A549 (cell line): ENCODE measurements around the gene SDF4. TPM values are rescaled to one million over a fixed set of nuclear protein-coding genes. Genes with fewer than 3 reads are reported as not detected.

Source experiments
- ATAC-seq, 2 experiments: fragments of 200-7000 bp in 1 of 2; fragments of >200 bp in 1 of 2; cut with Nextera tagmentation in 1 of 2; cut with Tn5 transposase in 1 of 2; 3 replicates each; pipeline versions ENCODE4 v1.8.0 to v1.9.1; 2018 to 2020; ENCODE audit warnings: mild to moderate bottlenecking in 1 of 2, moderate library complexity in 1 of 2
- CTCF ChIA-PET: fragments of 300-600 bp; sonication (Branson Sonifier 250); formaldehyde crosslinking; extraction: SDS; loops from one replicate; lab custom pipeline; 2021; ENCODE audit warnings: antibody characterized with exemption, inconsistent platforms; lab: Yijun Ruan, JAX
- POLR2A ChIA-PET: fragments of 350-600 bp; formaldehyde crosslinking; extraction: SDS; loops from one replicate; lab custom pipeline; 2021; ENCODE audit warnings: antibody characterized with exemption, inconsistent platforms; lab: Yijun Ruan, JAX
- DNase-seq, 2 experiments: peaks; one replicate each; pipeline versions ENCODE4 v3.0.0 to v3.0.0-alpha.2; 2011 to 2016; ENCODE audit warnings: low read depth in 1 of 2, low spot score in 1 of 2
- FAIRE-seq: peaks from 2 replicates; lab custom pipeline; 2011; peaks lifted over from hg19 to GRCh38; lab: Jason Lieb, UNC
- H3K27ac ChIP-seq, 2 experiments: fragments of >200 bp; sonication (Bioruptor Twin); formaldehyde crosslinking; 3 replicates each; pipeline ENCODE4 v1.5.1; 2016 to 2017
- H3K4me1 ChIP-seq: fragments of >200 bp; sonication (Bioruptor Twin); formaldehyde crosslinking; 3 replicates; pipeline ENCODE4 v1.6.1; 2016
- H3K4me2 ChIP-seq: fragments of >200 bp; sonication (Bioruptor Twin); formaldehyde crosslinking; 3 replicates; pipeline ENCODE4 v1.6.1; 2016
- H3K4me3 ChIP-seq: fragments of >200 bp; sonication (Bioruptor Twin); formaldehyde crosslinking; 3 replicates; pipeline ENCODE4 v1.5.1; 2016
- H3K9me3 ChIP-seq: fragments of >200 bp; sonication (Bioruptor Twin); formaldehyde crosslinking; 3 replicates; pipeline ENCODE4 v1.6.1; 2016
- CBX8 ChIP-seq: fragments of 200-600 bp; sonication (generic); IDR thresholded peaks from 2 replicates; pipeline ENCODE4 v1.6.1; 2016
- CHD2 ChIP-seq: fragments of 150-350 bp; IDR thresholded peaks from 2 replicates; pipeline ENCODE4 v1.6.1; 2014; ENCODE audit warnings: low read length; ENCODE audit not compliant: partially characterized antibody
- EHMT2 ChIP-seq: fragments of 200-600 bp; sonication (generic); IDR thresholded peaks from 2 replicates; pipeline ENCODE4 v1.6.1; 2016; ENCODE audit warnings: antibody characterized with exemption, low read depth, mild to moderate bottlenecking, moderate library complexity
- ESRRA ChIP-seq: fragments of 150-350 bp; IDR thresholded peaks from 2 replicates; pipeline ENCODE4 v1.6.1; 2014; ENCODE audit warnings: mild to moderate bottlenecking, low read length, borderline replicate concordance
- FOSB ChIP-seq: fragments of 250-450 bp; sonication (Bioruptor Pico); IDR thresholded peaks from 2 replicates; pipeline ENCODE4 v1.5.0; 2020; ENCODE audit warnings: mild to moderate bottlenecking, moderate library complexity
- HDAC2 ChIP-seq: fragments of 200-600 bp; sonication (generic); IDR thresholded peaks from 2 replicates; pipeline ENCODE4 v1.6.1; 2016
- HEYL ChIP-seq: fragments of 250-450 bp; sonication (Bioruptor Pico); IDR thresholded peaks from 2 replicates; pipeline ENCODE4 v1.8.0; 2021; ENCODE audit warnings: mild to moderate bottlenecking, moderate library complexity
- KDM1A ChIP-seq: fragments of 200-600 bp; sonication (generic); IDR thresholded peaks from 2 replicates; pipeline ENCODE4 v1.6.1; 2016; ENCODE audit warnings: low read depth, mild to moderate bottlenecking
- MAZ ChIP-seq: fragments of 150-350 bp; IDR thresholded peaks from 2 replicates; pipeline ENCODE4 v1.6.1; 2014; ENCODE audit warnings: antibody characterized with exemption, low read depth, low read length, borderline replicate concordance
- NPAS2 ChIP-seq: fragments of 250-450 bp; sonication (Bioruptor Pico); IDR thresholded peaks from 2 replicates; pipeline ENCODE4 v1.8.0; 2022; ENCODE audit warnings: mild to moderate bottlenecking, moderate library complexity, borderline replicate concordance
- NR3C1 ChIP-seq: fragments of >200 bp; sonication (Bioruptor Twin); formaldehyde crosslinking; IDR thresholded peaks from 3 replicates; pipeline ENCODE4 v1.6.1; 2017
- PHF8 ChIP-seq: fragments of 200-600 bp; sonication (generic); IDR thresholded peaks from 2 replicates; pipeline ENCODE4 v1.6.1; 2016; ENCODE audit warnings: low read depth, mild to moderate bottlenecking, antibody characterized with exemption, moderate library complexity, borderline replicate concordance
- POLR2AphosphoS2 ChIP-seq: conservative IDR thresholded peaks from 2 replicates; pipeline ENCODE4 v1.6.1; 2012; ENCODE audit warnings: low read length, improper control_type of control experiment, inconsistent platforms
- RCOR1 ChIP-seq: fragments of 150-350 bp; IDR thresholded peaks from 2 replicates; pipeline ENCODE4 v1.6.1; 2014; ENCODE audit warnings: antibody characterized with exemption, low read length, low read depth
- RNF2 ChIP-seq: fragments of 200-600 bp; sonication (generic); IDR thresholded peaks from 2 replicates; pipeline ENCODE4 v1.6.1; 2016; ENCODE audit warnings: low read depth, mild to moderate bottlenecking, antibody characterized with exemption, moderate library complexity, borderline replicate concordance
- SREBF2 ChIP-seq: fragments of 450-650 bp; IDR thresholded peaks from 2 replicates; pipeline ENCODE4 v1.6.1; 2014; ENCODE audit warnings: mild to moderate bottlenecking, moderate library complexity
- TP53 ChIP-seq: fragments of 250-450 bp; sonication (Bioruptor Pico); IDR thresholded peaks from 2 replicates; pipeline ENCODE4 v1.5.0; 2021; ENCODE audit warnings: mild to moderate bottlenecking, moderate library complexity
- ZFP36 ChIP-seq: fragments of 450-650 bp; IDR thresholded peaks from 2 replicates; pipeline ENCODE4 v1.6.1; 2014; ENCODE audit warnings: borderline replicate concordance; ENCODE audit not compliant: partially characterized antibody
- ZNF302 ChIP-seq: fragments of 250-450 bp; sonication (Bioruptor Pico); IDR thresholded peaks from 2 replicates; pipeline ENCODE4 v1.9.0; 2021; ENCODE audit warnings: inconsistent platforms, mild to moderate bottlenecking, moderate library complexity
- ZSCAN20 ChIP-seq: fragments of 250-450 bp; sonication (Bioruptor Pico); IDR thresholded peaks from 2 replicates; pipeline ENCODE4 v1.8.0; 2022; ENCODE audit warnings: mild to moderate bottlenecking, moderate library complexity
- WGBS: methylation state at CpG from one replicate; pipeline ENCODE4 v1.1.6; 2017; ENCODE audit errors: missing lambda C conversion rate; 5-methylcytosine and 5-hydroxymethylcytosine counted together
- polyA plus RNA-seq, 4 experiments: library from polyadenylated mRNA; depleted of rRNA in 3 of 4; stranded (reverse); fragments of >200 nt; fragmentation: RNase III in 1 of 4; extraction: RNeasy Plus Mini Kit Qiagen cat#74134 plus additional on column Dnase treatment in 1 of 4; gene quantifications; 2 replicates in 3 of 4; 3 replicates in 1 of 4; pipeline ENCODE4 v1.2.3, GENCODE V29; 2011 to 2017
- TF ChIP-seq, protein P1 (sequence below): fragments of >200 bp; sonication (Bioruptor Twin); formaldehyde crosslinking; IDR thresholded peaks from 3 replicates; pipeline ENCODE4 v1.6.1; 2016
- TF ChIP-seq, protein P2 (sequence below): IDR thresholded peaks from 2 replicates; pipeline ENCODE4 v1.6.1; 2012
- TF ChIP-seq, protein P3 (sequence below): fragments of 250-450 bp; sonication (Bioruptor Pico); IDR thresholded peaks from 2 replicates; pipeline ENCODE4 v1.5.0; 2021; ENCODE audit warnings: mild to moderate bottlenecking, moderate library complexity, borderline replicate concordance
- TF ChIP-seq, protein P4 (sequence below): fragments of 150-350 bp; IDR thresholded peaks from 2 replicates; pipeline ENCODE4 v1.6.1; 2014; ENCODE audit warnings: low read depth, mild to moderate bottlenecking, low read length

The SDF4 gene
- polyA plus RNA-seq, 2 of the 4 experiments (the other 2 are of a cell fraction): 58.3 to 97.4 TPM

DNA sequence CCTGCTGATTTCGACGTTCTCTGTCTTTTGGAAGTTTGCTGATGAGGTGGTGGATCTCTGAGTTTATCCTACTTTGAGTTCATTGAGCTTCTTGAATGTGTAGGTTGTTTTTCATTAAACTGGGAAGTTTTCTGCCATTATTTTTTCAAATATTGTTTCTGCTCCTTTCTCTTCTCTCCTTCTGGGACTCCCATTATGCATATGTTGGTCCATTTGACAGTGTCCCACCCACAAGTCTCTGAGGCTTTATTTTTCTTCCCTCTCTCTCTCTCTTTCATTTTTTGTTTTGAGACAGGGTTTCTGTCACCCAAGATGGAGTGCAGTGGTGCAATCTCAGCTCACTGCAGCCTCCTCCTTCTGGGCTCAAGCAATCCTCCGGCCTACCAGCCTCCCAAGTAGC lies 37.1 kb downstream of the SDF4 start:
- ChIA-PET POLR2A (no interaction called here), CTCF (interaction anchor here (1.4 kb wide), 1 partner anchor 77 kb away, joined by 3 read pairs; no protein-coding TSS in a partner anchor)
- FAIRE-seq: no peak
- Histone ChIP-seq H3K4me1 (no peaks in the 10 kb centered on the region), H3K27ac (no peak overlapping the region), H3K4me3 (no peak overlapping the region), H3K9me3 (peaks cover 7% of the 10 kb centered on the region; the same call in 1 of the 3 replicates), H3K4me2 (no peak overlapping the region)
- 58% methylated on average over 3 of the region's 3 CpGs for WGBS
- peak in 1 of 2 experiments; percentile 33 for DNase-seq
- TF ChIP-seq POLR2AphosphoS2 (no peak), HDAC2 (no peak), SREBF2 (no peak)
- TF ChIP-seq, protein P1, sequence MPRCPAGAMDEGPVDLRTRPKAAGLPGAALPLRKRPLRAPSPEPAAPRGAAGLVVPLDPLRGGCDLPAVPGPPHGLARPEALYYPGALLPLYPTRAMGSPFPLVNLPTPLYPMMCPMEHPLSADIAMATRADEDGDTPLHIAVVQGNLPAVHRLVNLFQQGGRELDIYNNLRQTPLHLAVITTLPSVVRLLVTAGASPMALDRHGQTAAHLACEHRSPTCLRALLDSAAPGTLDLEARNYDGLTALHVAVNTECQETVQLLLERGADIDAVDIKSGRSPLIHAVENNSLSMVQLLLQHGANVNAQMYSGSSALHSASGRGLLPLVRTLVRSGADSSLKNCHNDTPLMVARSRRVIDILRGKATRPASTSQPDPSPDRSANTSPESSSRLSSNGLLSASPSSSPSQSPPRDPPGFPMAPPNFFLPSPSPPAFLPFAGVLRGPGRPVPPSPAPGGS: no peak
- ATAC-seq: no peak

DNA sequence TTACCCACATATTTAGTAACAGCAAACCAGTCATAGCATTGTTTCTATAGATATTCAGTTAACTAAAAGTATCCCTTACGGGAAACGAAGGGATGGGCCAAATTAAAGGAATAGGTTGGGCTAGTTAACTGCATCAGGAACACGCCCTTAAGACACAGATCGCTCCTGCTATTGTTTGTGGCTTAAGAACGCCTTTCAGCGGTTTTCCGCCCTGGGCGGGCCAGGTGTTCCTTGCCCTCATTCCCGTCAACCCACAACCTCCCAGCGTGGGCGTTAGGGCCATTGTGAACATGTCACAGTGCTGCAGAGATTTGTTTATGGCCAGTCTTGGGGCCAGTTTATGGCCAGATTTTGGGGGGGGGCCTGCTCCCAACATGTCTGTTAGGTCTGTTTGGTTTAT lies 40.1 kb downstream of the SDF4 start:
- TF ChIP-seq, protein P2, sequence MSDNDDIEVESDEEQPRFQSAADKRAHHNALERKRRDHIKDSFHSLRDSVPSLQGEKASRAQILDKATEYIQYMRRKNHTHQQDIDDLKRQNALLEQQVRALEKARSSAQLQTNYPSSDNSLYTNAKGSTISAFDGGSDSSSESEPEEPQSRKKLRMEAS: no peak
- TF ChIP-seq NPAS2 (CRISPR knock-in tag) (no peak), MAZ (no peak), PHF8 (no peak)
- 64% methylated on average over 11 of the region's 11 CpGs for WGBS
- FAIRE-seq: no peak
- ChIA-PET POLR2A (no interaction called here), CTCF (no interaction called here)
- Histone ChIP-seq H3K4me2 (no peak overlapping the region), H3K4me1 (no peaks in the 10 kb centered on the region), H3K27ac (no peak overlapping the region), H3K9me3 (peaks cover 7% of the 10 kb centered on the region; the same call in 1 of the 3 replicates), H3K4me3 (no peak overlapping the region)
- DNase-seq: no peak
- ATAC-seq: no peak

DNA sequence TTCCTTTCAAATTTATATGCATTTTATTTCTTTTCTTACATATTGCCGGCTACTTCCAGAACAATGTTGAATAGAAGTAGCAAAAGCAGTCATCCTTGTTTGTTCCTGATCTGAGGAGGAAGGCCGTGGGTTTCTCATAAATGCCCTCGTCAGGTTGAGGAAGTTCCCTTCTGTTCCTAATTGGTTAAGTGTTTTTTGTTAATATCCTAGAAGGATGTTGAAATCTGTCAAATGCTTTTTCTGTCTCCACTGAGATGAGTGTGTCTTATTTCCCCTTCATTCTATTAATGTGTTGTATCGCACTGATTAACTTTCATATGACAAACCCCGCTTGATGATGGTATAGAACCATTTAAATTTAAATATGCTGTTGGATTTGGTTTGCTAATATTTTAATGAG lies 42.7 kb downstream of the SDF4 start:
- DNase-seq (no peak), ATAC-seq (no peak), FAIRE-seq (no peak)
- CTCF ChIA-PET: no interaction called here
- H3K4me1 ChIP-seq: no peaks in the 10 kb centered on the region
- POLR2A ChIA-PET: no interaction called here
- H3K4me3 ChIP-seq: no peak overlapping the region
- WGBS: 69% methylated on average over 5 of the region's 5 CpGs
- no peak for TF ChIP-seq MAZ
- TF ChIP-seq HEYL (CRISPR knock-in tag): no peak
- TF ChIP-seq EHMT2: no peak
- no peak for TF ChIP-seq FOSB
- TF ChIP-seq, protein P3, sequence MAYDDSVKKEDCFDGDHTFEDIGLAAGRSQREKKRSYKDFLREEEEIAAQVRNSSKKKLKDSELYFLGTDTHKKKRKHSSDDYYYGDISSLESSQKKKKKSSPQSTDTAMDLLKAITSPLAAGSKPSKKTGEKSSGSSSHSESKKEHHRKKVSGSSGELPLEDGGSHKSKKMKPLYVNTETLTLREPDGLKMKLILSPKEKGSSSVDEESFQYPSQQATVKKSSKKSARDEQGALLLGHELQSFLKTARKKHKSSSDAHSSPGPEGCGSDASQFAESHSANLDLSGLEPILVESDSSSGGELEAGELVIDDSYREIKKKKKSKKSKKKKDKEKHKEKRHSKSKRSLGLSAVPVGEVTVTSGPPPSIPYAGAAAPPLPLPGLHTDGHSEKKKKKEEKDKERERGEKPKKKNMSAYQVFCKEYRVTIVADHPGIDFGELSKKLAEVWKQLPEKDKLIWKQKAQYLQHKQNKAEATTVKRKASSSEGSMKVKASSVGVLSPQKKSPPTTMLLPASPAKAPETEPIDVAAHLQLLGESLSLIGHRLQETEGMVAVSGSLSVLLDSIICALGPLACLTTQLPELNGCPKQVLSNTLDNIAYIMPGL (CRISPR knock-in tag): no peak
- no peak for TF ChIP-seq TP53 (CRISPR knock-in tag)
- TF ChIP-seq, protein P4, sequence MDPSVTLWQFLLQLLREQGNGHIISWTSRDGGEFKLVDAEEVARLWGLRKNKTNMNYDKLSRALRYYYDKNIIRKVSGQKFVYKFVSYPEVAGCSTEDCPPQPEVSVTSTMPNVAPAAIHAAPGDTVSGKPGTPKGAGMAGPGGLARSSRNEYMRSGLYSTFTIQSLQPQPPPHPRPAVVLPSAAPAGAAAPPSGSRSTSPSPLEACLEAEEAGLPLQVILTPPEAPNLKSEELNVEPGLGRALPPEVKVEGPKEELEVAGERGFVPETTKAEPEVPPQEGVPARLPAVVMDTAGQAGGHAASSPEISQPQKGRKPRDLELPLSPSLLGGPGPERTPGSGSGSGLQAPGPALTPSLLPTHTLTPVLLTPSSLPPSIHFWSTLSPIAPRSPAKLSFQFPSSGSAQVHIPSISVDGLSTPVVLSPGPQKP: no peak
- H3K27ac ChIP-seq: no peak overlapping the region
- H3K4me2 ChIP-seq: no peak overlapping the region
- H3K9me3 ChIP-seq: no peaks in the 10 kb centered on the region

DNA sequence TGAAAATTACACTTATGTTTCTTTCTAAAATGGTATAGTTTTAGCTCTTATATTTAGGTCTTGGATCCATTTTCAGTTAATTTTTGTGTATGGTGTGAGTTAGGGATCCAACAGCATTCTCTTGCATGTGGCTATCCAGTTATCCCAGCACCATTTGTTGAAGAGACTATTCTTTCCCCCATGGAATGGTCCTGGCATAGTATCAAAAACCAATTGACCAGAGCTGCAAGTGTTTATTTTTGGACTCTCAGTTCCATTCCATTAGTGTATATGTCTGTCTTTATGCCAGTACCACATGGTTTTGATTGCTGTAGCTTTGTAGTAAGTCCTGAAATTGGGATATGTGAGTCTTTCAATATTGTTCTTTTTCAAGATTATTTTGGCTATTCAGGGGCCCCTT lies 43.9 kb downstream of the SDF4 start:
- ChIA-PET POLR2A (interaction anchor here (0.6 kb wide), 1 partner anchor 93 kb away, joined by 3 read pairs; no protein-coding TSS in a partner anchor), CTCF (interaction anchor here (0.6 to 1.0 kb wide), 3 partner anchors 14 to 104 kb away, joined by 3 read pairs; partner anchors contain the start of gene TTLL10)
- ATAC-seq: no peak
- TF ChIP-seq, protein P4: no peak
- no peak for TF ChIP-seq ZFP36
- TF ChIP-seq RCOR1: no peak
- TF ChIP-seq NR3C1: no peak
- no peak for TF ChIP-seq ZSCAN20 (CRISPR knock-in tag)
- no peak for TF ChIP-seq ESRRA
- no peak for TF ChIP-seq FOSB
- TF ChIP-seq NPAS2 (CRISPR knock-in tag): no peak
- TF ChIP-seq ZNF302 (CRISPR knock-in tag): no peak
- TF ChIP-seq CBX8: no peak
- TF ChIP-seq CHD2: no peak
- TF ChIP-seq, protein P1: no peak
- TF ChIP-seq RNF2: no peak
- TF ChIP-seq KDM1A: no peak

More for the DNA sequence above, 43.9 kb downstream of the SDF4 start:
- DNase-seq: no peak
- no peak for FAIRE-seq
- H3K4me2 ChIP-seq: no peak overlapping the region
- H3K4me1 ChIP-seq: no peaks in the 10 kb centered on the region
- no peaks in the 10 kb centered on the region for H3K9me3 ChIP-seq
- H3K27ac ChIP-seq: no peak overlapping the region
- H3K4me3 ChIP-seq: no peak overlapping the region
